ENCODE results near the gene RPL39.
"Not testable (repeated sequence)": the region's sequence is repeated elsewhere in the genome, so short reads cannot be mapped to it uniquely, and the experiment has no call there.

RPL39 gene

DNA sequence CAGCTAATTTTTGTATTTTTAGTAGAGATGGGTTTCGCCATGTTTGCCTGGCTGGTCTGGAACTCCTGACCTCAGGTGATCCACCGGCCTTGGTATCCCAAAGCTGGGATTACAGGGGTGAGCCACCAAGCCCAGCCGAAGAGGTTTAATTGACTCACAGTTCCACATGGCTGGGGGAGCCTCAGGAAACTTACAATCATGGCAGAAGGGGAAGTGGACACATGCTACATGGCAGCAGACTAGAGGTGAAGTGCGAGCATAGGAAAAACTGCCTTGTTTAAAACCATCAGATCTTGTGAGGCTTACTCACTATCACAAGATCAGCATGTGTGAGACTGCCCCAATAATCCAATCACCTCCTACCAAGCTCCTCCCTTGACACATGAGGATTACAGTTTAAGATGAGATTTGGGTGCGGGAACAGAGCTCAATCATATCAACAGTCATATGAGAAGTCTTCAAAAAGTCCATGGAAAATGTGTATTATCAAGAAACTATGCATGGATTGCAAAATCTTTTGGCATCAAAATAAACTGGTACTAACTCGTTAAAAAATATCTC, 25.8 kb upstream of the RPL39 start:
- H3K27ac ChIP-seq (ENCODE audit: low read length) = no peak overlapping the region
- TF ChIP-seq, protein P1, sequence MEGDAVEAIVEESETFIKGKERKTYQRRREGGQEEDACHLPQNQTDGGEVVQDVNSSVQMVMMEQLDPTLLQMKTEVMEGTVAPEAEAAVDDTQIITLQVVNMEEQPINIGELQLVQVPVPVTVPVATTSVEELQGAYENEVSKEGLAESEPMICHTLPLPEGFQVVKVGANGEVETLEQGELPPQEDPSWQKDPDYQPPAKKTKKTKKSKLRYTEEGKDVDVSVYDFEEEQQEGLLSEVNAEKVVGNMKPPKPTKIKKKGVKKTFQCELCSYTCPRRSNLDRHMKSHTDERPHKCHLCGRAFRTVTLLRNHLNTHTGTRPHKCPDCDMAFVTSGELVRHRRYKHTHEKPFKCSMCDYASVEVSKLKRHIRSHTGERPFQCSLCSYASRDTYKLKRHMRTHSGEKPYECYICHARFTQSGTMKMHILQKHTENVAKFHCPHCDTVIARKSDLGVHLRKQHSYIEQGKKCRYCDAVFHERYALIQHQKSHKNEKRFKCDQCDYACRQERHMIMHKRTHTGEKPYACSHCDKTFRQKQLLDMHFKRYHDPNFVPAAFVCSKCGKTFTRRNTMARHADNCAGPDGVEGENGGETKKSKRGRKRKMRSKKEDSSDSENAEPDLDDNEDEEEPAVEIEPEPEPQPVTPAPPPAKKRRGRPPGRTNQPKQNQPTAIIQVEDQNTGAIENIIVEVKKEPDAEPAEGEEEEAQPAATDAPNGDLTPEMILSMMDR (IDR thresholded peaks at IDR 0.05; ENCODE audit: low read depth, low read length) = no peak
- no peaks in the 10 kb centered on the region for H3K79me2 ChIP-seq (ENCODE audit: low read length)
- no peaks in the 10 kb centered on the region for H3K36me3 ChIP-seq (replicated peaks; ENCODE audit: low read depth, low read length)
- no peaks in the 10 kb centered on the region for H3K4me1 ChIP-seq (ENCODE audit: low read length)
- H3K4me2 ChIP-seq (ENCODE audit: low read length) = no peak overlapping the region
- no peaks in the 10 kb centered on the region for H3K27me3 ChIP-seq (ENCODE audit: low read depth, low read length)
- H4K20me1 ChIP-seq (ENCODE audit: insufficient read depth, low read length) = no peaks in the 10 kb centered on the region
- H3K9ac ChIP-seq (ENCODE audit: low read length) = no peak overlapping the region
- H2AFZ ChIP-seq (ENCODE audit: low read depth, low read length) = no peak overlapping the region
- no peaks in the 10 kb centered on the region for H3K9me3 ChIP-seq (ENCODE audit: insufficient read depth, low read length)
- no peak overlapping the region for H3K4me3 ChIP-seq (ENCODE audit: low read length)

DNA sequence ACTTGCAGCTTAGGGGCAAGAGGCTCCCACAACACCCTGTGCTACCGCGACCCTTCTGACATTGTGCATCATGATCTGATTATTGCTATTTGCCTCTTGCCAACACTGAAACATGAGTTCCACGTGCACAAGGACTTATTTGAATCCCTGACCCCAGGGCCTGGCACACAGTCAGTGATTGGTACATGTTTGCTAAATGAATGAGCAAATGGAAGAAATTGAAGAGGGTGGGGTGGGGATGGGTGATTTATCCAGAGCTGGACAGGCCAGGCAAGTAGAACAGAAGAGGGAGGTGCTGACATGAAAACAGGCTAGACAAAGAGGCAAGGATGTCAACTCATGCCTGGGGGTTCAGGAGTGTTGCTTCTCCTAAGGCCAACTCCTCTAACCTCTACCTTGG, 24.9 kb upstream of the RPL39 start:
- TF ChIP-seq EZH2phosphoT487 (IDR thresholded peaks at IDR 0.05; ENCODE audit: low read depth) = no peak
- TF ChIP-seq, protein P1 (IDR thresholded peaks at IDR 0.05; ENCODE audit: low read depth, low read length) = no peak
- Histone ChIP-seq H3K4me2 (ENCODE audit: low read length) (no peak overlapping the region), H3K79me2 (ENCODE audit: low read length) (no peaks in the 10 kb centered on the region), H3K27me3 (ENCODE audit: low read depth, low read length) (no peaks in the 10 kb centered on the region), H3K4me1 (ENCODE audit: low read length) (no peaks in the 10 kb centered on the region), H3K9me3 (ENCODE audit: insufficient read depth, low read length) (no peaks in the 10 kb centered on the region), H3K4me3 (ENCODE audit: low read length) (no peak overlapping the region), H3K36me3 (replicated peaks; ENCODE audit: low read depth, low read length) (no peaks in the 10 kb centered on the region), H3K27ac (ENCODE audit: low read length) (no peak overlapping the region), H3K9ac (ENCODE audit: low read length) (no peak overlapping the region), H4K20me1 (ENCODE audit: insufficient read depth, low read length) (no peaks in the 10 kb centered on the region), H2AFZ (ENCODE audit: low read depth, low read length) (no peak overlapping the region)

DNA sequence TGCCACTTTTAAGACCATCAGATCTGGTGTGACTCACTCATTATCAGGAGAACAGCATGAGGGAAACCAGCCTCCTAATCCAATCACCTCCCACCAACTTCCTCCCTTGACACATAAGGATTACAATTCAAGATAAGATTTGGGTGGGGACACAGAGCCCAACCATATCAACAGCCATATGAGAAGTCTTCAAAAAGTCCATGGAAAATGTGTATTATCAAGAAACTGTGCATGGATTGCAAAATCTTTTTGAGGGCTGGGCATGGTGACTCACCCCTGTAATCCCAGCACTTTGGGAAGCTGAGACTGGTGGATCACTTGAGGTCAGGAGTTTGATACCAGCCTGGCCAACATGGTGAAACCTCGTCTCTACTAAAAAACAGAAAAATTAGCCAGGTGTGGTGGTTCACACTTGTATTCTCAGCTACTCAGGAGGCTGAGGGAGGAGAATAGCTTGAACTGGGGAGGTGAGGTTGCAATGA, 17.8 kb upstream of the RPL39 start:
- Histone ChIP-seq H3K4me2 (ENCODE audit: low read length) (no peak overlapping the region), H3K4me3 (ENCODE audit: low read length) (no peak overlapping the region), H3K9ac (ENCODE audit: low read length) (no peak overlapping the region), H3K27me3 (ENCODE audit: low read depth, low read length) (no peaks in the 10 kb centered on the region), H3K27ac (ENCODE audit: low read length) (no peak overlapping the region), H2AFZ (ENCODE audit: low read depth, low read length) (no peak overlapping the region), H3K79me2 (ENCODE audit: low read length) (no peaks in the 10 kb centered on the region), H3K36me3 (replicated peaks; ENCODE audit: low read depth, low read length) (no peaks in the 10 kb centered on the region), H3K9me3 (ENCODE audit: insufficient read depth, low read length) (no peaks in the 10 kb centered on the region), H3K4me1 (ENCODE audit: low read length) (no peaks in the 10 kb centered on the region), H4K20me1 (ENCODE audit: insufficient read depth, low read length) (no peaks in the 10 kb centered on the region)
- no peak for TF ChIP-seq EZH2phosphoT487 (IDR thresholded peaks at IDR 0.05; ENCODE audit: low read depth)
- TF ChIP-seq, protein P1 (IDR thresholded peaks at IDR 0.05; ENCODE audit: low read depth, low read length) = no peak

DNA sequence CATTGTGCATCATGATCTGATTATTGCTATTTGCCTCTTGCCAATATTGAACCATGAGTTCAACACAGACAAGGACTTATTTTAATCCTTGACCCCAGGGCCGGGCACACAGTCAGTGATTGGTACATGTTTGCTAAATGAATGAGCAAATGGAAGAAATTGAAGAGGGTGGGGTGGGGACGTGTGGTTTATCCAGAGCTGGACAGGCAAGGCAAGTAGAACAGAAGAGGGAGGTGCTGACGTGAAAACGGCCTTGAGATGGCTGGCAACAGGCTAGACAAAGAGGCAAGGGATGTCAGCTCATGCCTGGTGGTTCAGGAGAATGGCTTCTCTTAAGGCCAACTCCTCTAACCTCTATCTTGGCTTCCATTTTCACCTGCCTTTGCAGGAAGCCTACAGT, 17.0 kb upstream of the RPL39 start:
- H3K4me2 ChIP-seq (ENCODE audit: low read length); H3K27ac ChIP-seq (ENCODE audit: low read length); H3K4me1 ChIP-seq (ENCODE audit: low read length); H4K20me1 ChIP-seq (ENCODE audit: insufficient read depth, low read length); H3K36me3 ChIP-seq (replicated peaks; ENCODE audit: low read depth, low read length); H3K27me3 ChIP-seq (ENCODE audit: low read depth, low read length); H2AFZ ChIP-seq (ENCODE audit: low read depth, low read length); H3K79me2 ChIP-seq (ENCODE audit: low read length); H3K4me3 ChIP-seq (ENCODE audit: low read length); H3K9me3 ChIP-seq (ENCODE audit: insufficient read depth, low read length); H3K9ac ChIP-seq (ENCODE audit: low read length): not testable (repeated sequence)

DNA sequence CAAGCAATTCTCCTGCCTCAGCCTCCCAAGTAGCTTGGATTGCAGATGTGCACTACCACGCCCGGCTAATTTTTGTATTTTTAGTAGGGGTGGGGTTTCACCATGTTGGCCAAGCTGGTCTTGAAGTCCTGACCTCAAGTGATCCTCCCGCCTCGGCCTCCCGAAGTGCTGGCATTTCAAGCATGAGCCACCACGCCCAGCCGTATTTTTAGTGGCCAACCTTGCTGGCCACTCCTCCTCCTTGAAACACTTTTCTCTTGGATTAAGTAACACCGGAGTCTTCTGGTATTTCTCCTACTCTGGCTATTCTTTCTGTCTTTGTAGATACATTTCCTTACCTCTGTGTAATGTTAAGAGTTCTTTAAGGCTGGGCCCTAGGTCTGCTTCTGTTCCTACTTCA, 11.1 kb upstream of the RPL39 start:
- H4K20me1 ChIP-seq (ENCODE audit: insufficient read depth, low read length) = no peaks in the 10 kb centered on the region
- no peak overlapping the region for H3K4me2 ChIP-seq (ENCODE audit: low read length)
- H3K4me3 ChIP-seq (ENCODE audit: low read length) = no peak overlapping the region
- H3K27ac ChIP-seq (ENCODE audit: low read length) = no peak overlapping the region
- no peaks in the 10 kb centered on the region for H3K79me2 ChIP-seq (ENCODE audit: low read length)
- no peaks in the 10 kb centered on the region for H3K4me1 ChIP-seq (ENCODE audit: low read length)
- no peak overlapping the region for H3K9ac ChIP-seq (ENCODE audit: low read length)
- H3K36me3 ChIP-seq (replicated peaks; ENCODE audit: low read depth, low read length) = no peaks in the 10 kb centered on the region
- H3K9me3 ChIP-seq (ENCODE audit: insufficient read depth, low read length) = no peaks in the 10 kb centered on the region
- H2AFZ ChIP-seq (ENCODE audit: low read depth, low read length) = no peak overlapping the region
- TF ChIP-seq, protein P1 (IDR thresholded peaks at IDR 0.05; ENCODE audit: low read depth, low read length) = no peak
- no peak for TF ChIP-seq EZH2phosphoT487 (IDR thresholded peaks at IDR 0.05; ENCODE audit: low read depth)
- H3K27me3 ChIP-seq (ENCODE audit: low read depth, low read length) = no peaks in the 10 kb centered on the region

All from OCI-LY3 (cell line).